Measurements from ENCODE around the gene RAB40C.

DNA sequence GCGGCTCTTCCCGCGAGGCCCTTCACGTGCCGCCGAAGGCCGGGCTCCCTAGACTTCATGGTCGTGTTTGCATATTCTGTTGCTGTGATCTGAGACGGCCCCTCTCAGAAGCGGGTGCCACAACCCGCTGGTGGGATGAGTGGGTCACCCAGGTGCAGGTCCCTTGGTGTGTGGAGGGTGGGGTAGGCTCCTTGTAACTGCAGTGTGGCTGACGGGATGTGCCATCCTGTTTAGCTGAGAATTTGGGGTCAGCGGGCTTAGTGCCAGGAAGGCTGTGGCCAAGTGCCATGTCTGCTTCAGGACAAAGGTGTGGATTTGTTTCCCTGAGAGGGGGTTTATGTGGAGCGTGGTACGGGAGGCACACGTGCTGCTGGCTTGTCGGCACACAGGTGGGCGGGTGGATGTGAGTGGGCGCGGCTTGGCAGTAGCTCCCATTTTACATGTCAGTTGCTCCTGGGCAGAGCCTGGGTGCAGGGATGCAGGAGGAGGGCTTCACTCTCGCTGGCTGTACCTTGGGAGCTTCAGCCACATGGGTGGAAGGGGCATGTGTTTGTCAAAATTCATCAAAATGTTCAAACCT, 31.8 kb downstream of the RAB40C start:
- TF ChIP-seq CTCF (IDR thresholded peaks at IDR 0.05) (no peak), POLR2A (IDR thresholded peaks at IDR 0.05) (no peak), EP300 (IDR thresholded peaks at IDR 0.05) (no peak)
